HG03565 (cell line): Measurements from ENCODE around the gene AK9.
"Not testable (repeated sequence)": the region's sequence is repeated elsewhere in the genome, so short reads cannot be mapped to it uniquely, and the experiment has no call there.

Source experiments
- ATAC-seq: cut with Tn5 transposase; IDR thresholded peaks from one replicate; pipeline ENCODE4 v1.9.1; 2021; ENCODE audit warnings: mild to moderate bottlenecking, moderate library complexity; ENCODE audit not compliant: unreplicated experiment

AK9 gene

GRCh38 chr6:109696355-109696754 lies 5.4 kb upstream of the AK9 start:
- no peak for ATAC-seq

DNA sequence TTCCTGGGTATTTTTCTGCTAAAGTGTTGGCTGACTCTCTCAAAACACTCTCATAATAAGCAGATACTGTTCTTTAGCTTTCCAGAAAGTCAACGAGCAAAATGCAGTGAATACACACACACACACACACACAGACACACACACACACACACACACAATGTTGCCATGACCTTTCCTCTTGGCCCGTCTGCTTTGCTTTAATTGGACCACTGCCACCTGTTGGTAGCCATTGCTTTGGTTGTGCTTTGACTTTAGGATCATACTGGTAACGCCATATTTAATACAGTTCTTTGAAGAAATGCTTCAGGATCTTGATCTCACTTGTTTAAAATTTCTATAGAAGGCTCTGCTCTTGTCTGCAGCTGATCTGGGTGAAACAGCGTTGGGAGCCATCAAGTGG lies 4.5 kb upstream of the AK9 start:
- ATAC-seq, result no peak

- no peak for ATAC-seq
Observed at GRCh38 chr6:109693111-109693510, 2.1 kb upstream of the AK9 start.

DNA sequence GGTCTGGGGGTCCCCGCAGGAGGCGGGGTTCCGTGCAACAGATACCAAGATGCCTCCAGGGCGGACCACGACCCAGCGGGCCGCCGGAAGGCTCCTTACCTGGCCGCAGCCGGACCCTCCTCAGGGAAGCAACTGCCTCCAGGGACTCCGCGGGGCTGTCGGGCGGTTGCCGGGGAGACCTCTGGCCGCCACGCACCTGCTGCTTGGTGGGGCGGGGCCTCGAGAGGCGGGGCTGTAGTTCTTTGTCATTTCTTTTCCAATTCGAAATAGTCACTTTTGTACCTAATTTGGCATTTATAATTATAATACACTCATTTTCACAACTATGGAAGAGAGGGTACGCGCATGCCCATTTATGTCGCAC lies 647 bp downstream of the AK9 start:
- ATAC-seq, result peak; percentile 24

- no peak for ATAC-seq
Observed at GRCh38 chr6:109687271-109687761, 3.7 kb downstream of the AK9 start.

GRCh38 chr6:109686566-109687265 lies 4.3 kb downstream of the AK9 start:
- ATAC-seq, result no peak

- not testable (repeated sequence) for ATAC-seq
Observed at GRCh38 chr6:109678661-109679505, 12.1 kb downstream of the AK9 start.

DNA sequence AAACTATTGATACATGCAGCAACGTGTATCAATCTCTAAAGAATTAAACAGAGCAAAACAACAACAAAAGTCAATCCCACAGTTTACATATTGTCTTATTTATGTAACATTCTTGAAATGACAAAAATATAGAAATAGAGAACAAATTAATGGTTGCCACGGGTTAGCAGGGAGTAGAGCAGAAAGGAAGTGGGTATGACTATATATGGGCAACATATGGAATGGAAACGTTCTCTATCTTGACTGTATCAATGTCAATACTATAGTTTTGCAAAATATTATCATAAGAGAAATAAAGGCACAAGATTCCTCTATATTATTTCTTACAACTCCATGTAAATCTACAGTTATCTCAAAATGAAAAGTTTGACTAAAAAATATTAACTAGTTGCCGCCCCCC lies 12.8 kb downstream of the AK9 start:
- no peak for ATAC-seq

DNA sequence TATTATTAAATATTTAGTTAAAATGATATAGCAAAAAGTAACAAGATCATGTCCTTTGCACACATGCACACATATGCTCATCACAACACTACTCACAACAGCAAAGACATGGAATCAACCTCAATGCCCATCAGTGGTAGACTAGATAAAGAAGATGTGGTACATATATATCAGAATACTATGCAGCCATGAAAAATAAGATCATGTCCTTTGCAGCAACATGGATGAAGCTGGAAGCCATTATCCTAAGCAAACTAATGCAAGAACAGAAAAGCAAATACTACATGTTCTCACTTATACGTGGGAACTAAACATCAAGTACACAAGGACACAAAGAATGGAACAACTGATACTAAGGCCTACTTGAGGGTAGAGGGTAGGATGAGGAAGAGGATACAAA lies 14.3 kb downstream of the AK9 start:
- no peak for ATAC-seq

- ATAC-seq, result no peak
Observed at GRCh38 chr6:109672839-109673238, 18.2 kb downstream of the AK9 start.

- no peak for ATAC-seq
Observed at GRCh38 chr6:109672175-109672574, 18.8 kb downstream of the AK9 start.

- no peak for ATAC-seq
Observed at GRCh38 chr6:109671733-109672132, 19.3 kb downstream of the AK9 start.

DNA sequence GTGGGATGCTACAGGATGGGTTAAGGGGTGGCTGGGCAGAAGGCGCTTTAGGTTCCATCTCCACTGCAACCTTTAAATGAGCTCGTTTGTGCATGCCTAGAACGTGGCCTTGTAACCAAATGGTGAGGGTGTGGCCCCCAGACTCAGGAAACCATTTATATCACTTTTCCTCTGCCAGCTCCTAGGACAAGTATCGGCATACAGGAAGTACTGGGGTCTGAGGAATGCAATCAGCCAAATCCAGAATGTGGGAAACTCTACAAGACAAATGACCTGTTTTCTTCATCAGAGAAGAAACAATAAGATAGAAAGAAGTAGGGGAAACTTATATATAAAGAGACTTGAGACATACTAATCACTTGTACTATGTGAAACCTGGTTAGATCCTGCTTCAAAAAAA lies 21.2 kb downstream of the AK9 start:
- no peak for ATAC-seq

- ATAC-seq, result no peak
Observed at GRCh38 chr6:109662192-109662591, 28.8 kb downstream of the AK9 start.

DNA sequence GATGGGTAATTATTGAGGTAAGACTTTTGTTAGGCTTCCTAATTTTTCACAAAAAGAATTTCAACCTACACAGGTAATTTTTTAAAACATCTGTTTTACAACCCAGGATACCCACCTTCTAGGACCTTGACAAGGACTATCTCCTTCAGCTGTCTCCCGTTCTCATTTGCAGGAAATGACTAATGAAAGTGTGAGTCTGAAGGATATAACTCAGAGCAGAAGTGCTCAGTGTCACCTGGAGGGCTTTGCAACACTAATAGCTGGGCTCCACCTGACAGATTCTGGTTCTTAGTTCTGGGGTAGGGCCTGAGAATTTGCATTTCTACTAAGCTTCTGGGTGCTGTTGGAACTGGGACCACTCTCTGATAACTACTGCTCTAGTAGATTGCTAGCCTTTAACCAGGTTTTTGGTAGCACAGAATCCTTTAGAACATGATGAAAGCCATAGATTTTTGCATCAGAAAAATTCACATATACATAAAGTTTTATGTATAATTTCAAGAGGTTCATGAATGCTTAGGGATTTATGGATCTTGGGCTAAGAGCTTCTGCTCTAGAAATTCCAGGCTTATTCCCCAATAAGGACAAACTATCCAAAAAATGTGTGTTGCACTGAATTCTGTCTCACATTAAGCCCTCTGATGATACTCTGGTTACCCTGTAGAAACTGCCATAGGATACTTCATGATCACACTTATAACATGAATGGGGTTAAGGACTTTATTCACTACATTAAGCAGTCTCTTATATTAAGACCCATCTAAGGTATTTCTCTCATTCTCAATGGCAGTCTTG lies 30.3 kb downstream of the AK9 start:
- ATAC-seq, result no peak

DNA sequence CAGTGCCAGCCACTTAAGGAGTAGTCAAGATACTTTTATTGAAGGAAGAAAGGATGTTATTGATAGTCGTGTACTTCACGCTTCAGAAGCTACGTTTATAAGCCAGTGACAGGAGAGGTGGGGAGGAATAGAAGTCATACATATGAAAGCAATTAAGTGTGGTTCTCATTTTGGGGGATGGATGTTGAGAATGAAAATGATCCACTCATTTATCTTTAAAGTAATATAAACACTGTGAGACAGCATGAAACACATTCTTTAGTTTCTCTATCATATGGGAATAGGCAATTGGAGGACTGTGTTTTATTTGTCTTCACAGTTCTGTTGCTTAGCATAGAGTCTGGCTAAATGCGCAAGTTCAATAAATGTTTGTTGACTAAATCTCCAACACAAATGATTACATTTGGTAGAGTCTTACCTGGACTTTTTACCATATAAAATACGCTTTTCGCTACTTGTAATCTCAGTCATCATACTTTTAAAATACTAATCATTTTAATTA lies 35.2 kb downstream of the AK9 start:
- no peak for ATAC-seq

- no peak for ATAC-seq
Observed at GRCh38 chr6:109653264-109653663, 37.7 kb downstream of the AK9 start.

- no peak for ATAC-seq
Observed at GRCh38 chr6:109644131-109644530, 46.9 kb downstream of the AK9 start.

- no peak for ATAC-seq
Observed at GRCh38 chr6:109632405-109632804, 58.6 kb downstream of the AK9 start.

DNA sequence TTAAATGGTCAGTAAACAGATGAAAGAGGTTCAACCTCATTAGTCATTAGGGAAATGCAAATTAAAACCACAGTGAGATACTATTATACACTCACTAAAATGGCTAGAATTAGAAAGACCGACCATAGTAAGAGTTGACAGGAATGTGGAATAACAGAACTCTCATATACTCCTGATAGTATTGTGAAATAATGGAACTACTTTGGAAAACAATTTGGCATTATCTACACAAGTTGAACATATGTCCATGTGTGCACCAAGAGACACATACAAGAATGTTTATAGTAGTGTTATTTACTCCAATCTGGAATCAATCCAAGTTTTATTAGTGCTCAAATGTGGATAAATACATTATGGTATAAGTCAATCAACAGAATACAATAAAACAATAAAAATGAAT lies 59.6 kb downstream of the AK9 start:
- no peak for ATAC-seq
